Kasumi-1 (cell line): ENCODE data around the gene UBR1.
"Not testable (repeated sequence)": the region's sequence is repeated elsewhere in the genome, so short reads cannot be mapped to it uniquely, and the experiment has no call there.

Experiments used
- DNase-seq, 2 experiments: peaks; one replicate each; lab custom pipeline; 2025; lab: John Stamatoyannopoulos, UW

UBR1 gene

DNA sequence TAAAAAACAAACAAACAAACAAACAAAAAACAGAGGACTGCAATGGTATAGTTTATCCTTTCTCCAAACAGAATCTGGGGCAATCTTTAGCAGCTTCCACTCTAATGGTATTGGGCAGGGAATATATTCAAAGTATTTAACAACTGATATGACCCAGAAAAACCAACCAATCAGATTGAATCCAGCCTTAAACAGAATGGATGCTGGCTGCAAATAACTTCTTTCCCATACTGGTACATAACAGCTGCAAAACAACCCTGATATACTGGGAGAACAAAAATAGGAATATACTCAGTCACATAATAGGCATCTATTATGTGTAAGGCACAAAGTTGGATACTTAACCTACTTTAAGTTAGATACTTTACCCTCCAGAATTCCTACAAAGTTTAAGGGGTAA lies 49.1 kb downstream of the UBR1 start:
- no peak for DNase-seq

GRCh38 chr15:43052860-43053259 lies 53.0 kb downstream of the UBR1 start:
- DNase-seq: no peak

DNA sequence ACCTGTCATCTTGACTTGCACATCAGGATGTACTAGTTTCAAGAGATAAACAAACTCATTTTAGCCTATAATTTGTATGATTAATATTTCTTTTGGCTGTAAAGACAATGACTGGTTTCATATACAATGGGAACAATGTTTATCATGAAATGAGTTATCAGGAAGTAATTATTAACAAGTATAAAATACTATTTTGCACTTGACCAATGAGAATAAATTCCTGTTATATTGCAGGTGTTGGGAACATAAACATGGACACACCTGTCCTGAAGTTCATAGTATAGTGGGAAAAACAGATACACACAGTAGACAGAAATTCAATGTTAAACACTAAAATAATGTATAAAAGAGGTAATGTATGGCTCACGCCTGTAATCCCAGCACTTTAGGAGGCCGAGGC lies 56.9 kb downstream of the UBR1 start:
- DNase-seq: no peak

- no peak for DNase-seq
These were observed 59.4 kb downstream of the UBR1 start for GRCh38 chr15:43046484-43046883.

- no peak for DNase-seq
These were observed 63.0 kb downstream of the UBR1 start for GRCh38 chr15:43042885-43043284.

GRCh38 chr15:43041085-43041484 lies 64.8 kb downstream of the UBR1 start:
- not testable (repeated sequence) for DNase-seq

DNA sequence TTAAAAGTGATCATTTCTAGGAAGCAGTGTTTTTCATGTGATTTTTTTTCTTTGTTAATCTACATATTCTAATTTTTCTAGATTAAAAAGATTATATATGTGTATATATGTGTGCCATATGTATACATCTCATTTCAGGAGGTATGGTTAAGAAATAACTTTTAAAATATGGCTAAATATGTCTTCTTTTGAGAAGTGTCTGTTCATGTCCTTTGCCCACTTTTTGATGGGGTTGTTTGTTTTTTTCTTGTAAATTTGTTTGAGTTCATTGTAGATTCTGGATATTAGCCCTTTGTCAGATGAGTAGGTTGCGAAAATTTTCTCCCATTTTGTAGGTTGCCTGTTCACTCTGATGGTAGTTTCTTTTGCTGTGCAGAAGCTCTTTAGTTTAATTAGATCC lies 70.6 kb downstream of the UBR1 start:
- not testable (repeated sequence) for DNase-seq

GRCh38 chr15:43029476-43029875 lies 76.4 kb downstream of the UBR1 start:
- no peak for DNase-seq

DNA sequence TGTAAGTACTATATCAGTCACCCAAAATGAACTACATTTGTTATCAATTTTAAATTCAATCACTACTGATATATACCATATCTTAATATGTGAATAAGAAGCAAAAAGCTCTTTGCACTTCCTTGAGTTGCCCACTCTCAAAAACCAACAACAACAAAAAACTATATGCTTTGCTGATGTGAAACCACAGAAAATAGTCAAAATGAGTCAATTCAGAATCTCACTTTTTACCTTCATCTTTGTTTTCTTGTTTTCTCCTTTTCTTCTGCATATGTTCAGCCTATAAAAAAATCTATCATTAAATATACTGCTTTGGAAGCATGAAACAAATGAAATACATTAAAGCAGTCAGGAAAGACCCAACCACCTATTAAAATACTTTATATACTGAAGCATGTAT lies 80.7 kb downstream of the UBR1 start:
- DNase-seq: no peak

- not testable (repeated sequence) for DNase-seq
These were observed 91.2 kb downstream of the UBR1 start for GRCh38 chr15:43014671-43015070.

DNA sequence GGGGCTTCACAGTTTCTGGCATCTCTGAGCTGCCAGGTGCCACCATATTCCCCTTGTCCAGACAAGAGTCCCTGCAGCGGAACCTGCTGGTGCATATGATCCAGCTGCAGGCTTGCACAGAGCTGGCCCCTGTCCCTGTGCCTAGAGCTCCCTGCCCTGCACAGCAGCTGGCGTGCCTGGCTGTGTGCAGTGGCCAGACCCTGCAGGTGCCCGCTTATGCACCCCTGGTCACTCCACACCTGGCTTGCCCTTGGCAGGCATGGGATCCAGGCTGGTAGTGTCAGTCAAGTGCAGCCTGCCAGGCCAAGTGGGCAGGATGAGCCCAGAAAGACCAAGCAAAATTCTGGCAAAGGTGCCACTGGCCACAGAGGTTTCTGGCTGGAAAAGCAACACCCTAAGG lies 96.6 kb downstream of the UBR1 start:
- no peak for DNase-seq

GRCh38 chr15:43008150-43008549 lies 97.7 kb downstream of the UBR1 start:
- DNase-seq: no peak

DNA sequence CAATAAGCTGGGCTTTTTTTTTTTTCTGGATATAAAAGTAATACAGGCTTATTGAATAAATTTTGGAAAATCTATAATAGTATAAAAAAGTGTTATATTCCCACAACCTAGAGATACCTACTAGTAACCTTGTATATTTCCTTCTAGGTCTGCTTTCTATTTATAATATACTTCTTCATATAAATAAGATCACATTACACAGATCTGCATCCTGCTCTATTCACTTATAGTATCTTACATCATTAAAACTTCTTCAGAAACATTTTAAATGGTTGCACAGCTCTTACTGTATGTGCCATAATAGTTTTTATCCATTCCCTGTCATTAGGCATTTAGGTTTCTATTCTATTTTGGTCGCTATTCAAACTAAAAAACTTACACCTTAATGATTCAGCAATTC lies 98.3 kb downstream of the UBR1 start:
- no peak for DNase-seq

DNA sequence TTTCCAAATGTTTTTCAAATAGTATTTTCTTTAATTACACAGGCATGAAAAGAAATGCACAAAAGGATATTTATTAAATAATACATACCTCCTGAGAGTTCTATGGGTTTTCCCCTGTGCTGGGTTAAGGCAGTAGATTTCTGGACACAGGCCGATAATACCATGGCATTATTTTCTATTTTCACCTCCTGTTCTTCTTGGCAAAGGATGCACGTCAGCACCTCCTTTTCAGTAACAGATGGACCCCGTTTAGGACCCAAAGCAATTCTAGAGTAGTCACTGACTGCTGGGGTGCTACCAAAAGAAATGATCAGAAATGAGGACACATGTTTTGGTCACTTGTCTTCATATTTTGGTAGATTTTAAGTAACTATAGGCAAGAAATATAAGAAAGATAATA lies 98.8 kb downstream of the UBR1 start:
- DNase-seq: no peak

DNA sequence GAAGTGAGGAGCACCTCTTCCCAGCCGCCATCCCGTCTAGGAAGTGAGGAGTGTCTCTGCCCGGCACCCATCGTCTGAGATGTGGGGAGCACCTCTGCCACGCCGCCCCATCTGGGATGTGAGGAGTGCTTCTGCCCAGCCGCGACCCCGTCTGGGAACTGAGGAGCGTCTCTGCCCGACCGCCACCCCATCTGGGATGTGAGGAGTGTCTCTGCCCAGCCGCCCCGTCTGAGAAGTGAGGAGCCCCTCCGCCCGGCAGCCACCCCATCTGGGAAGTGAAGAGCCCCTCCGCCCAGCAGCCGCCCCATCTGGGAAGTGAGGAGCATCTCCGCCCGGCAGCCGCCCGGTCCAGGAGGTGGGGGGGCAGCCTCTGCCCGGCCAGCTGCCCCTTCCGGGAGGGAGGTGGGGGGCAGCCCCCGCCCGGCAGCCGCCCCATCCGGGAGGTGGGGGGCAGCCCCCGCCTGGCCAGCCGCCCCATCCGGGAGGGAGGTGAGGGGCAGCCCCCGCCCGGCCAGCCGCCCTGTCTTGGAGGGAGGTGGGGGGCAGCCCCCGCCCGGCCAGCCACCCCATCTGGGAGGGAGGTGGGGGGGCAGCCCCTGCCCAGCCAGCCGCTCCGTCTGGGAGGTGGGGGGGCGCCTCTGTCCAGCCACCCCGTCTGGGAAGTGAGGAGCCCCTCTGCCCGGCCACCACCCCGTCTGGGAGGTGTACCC lies 100.8 kb downstream of the UBR1 start:
- DNase-seq: not testable (repeated sequence)

DNA sequence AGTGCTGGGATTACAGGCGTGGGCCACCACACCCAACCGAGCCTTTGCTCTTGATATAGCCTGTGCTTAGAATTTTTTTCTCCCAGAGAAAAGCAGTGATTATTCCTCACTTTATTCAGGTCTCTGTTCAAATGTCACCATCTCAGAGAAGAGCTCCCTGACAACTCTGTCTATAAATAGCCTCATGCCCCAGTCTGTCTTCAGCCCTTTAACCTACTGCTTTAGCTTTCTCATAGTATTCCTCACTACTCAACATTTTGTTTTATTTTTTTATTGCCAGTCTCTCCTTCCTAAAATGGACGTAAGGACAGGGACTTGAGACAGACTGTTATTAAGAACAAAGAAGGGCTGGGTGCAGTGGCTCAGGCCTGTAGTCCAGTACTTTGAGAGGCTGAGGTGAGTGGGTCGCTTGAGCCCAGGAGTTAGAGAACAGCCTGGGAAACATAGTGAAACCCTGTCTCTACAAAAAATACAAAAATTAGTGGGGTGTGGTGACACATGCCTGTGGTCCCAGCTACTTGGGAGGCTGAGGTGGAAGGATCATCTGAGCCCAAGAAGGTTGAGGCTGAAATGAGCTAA lies 106.5 kb downstream of the UBR1 start:
- no peak for DNase-seq

- no peak for DNase-seq
These were observed 109.0 kb downstream of the UBR1 start for GRCh38 chr15:42996871-42997270.

DNA sequence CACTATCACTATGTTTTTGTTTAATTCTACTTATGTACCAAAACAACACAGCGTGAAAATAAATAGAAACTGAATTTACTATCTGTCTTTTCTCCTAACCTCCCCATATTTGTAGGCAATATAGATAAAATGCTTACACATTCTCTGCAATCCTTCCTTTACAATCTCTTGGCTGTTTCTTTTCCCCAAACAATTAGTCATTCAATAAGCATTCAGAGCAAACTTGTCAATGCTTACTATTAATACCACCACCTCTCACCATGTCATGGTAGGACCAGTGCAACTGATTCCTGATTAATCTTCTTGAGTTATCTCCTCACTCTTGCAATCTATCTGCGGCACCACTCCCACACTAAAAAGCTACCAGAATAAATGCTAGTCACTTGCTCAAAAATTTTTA lies 111.3 kb downstream of the UBR1 start:
- DNase-seq: no peak

DNA sequence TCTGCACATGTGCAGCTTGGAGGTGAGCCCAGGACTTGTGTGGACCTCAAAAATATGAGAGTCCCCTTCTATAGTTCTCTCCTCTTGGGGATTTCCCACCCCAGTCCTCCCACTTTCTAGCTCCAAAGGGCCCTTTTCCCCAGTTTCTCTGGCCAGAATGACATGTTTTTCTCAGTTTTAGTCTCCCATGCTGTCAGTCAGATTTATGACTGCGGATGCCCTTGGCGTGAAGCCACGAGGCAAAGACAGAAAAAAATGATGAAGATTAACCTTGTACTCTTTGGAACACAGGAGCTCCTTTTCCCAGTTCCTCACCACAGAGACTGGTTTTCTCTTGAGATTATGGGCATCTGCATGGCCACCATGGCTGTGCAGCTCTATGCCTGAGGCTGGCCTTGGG lies 113.2 kb downstream of the UBR1 start:
- DNase-seq: no peak

GRCh38 chr15:42986693-42987342 lies 119.0 kb downstream of the UBR1 start:
- DNase-seq: no peak

DNA sequence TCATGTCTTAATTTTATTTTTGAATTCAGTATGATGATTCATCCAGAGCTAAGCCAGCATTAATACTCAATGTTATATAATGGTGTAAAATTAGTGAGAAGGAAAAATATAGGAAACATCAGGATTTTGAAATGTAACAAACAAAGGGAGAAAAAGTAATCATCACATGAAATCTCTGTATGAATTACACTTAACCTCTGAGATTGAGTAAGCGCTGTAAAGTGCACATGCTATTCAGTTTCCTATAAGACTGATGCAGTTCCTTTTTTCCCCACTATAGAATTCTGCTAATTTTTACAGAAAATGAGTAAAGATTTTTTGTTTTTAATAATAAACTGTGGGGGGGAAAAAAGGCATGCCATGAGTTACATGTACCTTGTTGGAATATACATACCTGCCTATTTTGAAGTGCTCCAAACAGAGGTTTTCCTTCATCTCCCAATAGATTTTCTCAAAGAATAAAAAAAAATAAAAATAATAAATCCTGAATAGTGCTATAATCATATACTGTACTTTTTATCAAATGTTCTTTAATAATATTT lies 121.3 kb downstream of the UBR1 start:
- peak; percentile 0 to 1 for DNase-seq

DNA sequence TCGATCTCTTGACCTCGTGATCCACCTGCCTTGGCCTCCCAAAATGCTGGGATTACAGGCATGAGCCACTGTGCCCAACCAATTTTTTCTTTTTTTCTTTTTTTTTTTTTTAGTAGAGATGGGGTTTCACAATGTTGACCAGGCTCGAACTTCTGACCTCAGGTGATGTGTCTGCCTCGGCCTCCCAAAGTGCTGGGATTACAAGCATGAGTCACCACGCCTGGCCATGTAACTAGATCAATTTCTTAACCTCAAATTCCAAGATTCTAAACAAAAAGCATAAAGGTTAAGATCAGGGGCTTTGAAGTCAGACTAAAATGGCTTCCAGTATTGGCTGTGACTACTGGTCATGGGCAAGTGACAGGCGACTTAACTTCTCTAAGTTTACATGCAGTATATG lies 126.7 kb downstream of the UBR1 start:
- not testable (repeated sequence) for DNase-seq

DNA sequence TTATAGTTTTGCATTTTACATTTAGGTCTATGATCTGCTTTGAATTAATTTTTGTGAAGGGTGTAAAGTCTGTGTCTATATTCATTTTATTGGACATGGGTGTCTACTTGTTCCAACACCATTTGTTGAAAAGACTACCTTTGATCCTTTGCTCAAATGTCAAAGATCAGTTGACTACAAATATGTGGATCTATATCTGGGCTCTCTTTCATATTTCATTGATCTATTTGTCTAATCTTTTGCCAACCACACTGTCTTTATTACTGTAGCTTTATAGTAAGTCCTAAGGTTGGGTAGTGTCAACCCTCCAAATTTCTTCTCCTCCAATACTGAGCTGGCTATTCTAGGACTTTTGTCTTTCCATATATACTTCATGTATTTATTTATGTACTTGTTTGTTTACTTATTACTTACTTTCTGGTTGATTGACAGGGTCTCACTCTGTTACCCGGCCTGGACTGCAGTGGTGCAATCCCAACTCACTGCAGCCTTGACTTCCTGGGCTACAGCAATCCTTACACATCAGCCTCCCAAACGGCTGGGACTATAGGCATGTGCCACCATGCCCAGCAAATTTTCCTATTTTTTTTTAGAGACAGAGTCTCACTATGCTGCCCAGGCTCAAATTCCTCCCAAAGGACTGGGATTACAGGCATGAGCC lies 131.5 kb downstream of the UBR1 start:
- DNase-seq: no peak
